Spleen (tissue), 11 donors: ENCODE data around the gene MBD2. TPM values are rescaled to one million over a fixed set of nuclear protein-coding genes. Genes with fewer than 3 reads are reported as not detected.
"Not testable (repeated sequence)": the region's sequence is repeated elsewhere in the genome, so short reads cannot be mapped to it uniquely, and the experiment has no call there.

Experiments
- DNase-seq: peaks from one replicate; pipeline ENCODE4 v3.0.0-alpha.2; 2020
- H3K27ac ChIP-seq, 8 donors: fragments of 200-600 bp; sonication (generic) in 7 of 8; 1 replicate in 4 of 8; 2 replicates in 4 of 8; pipeline versions ENCODE4 v1.5.0 to v1.8.0; 2016 to 2021; ENCODE audit warnings: inconsistent platforms in 4 of 8, mild to moderate bottlenecking in 4 of 8, moderate library complexity in 1 of 8
- H3K27me3 ChIP-seq, 7 donors: fragments of 200-600 bp; sonication (generic) in 6 of 7; replicated peaks in 1 of 7; 1 replicate in 4 of 7; 2 replicates in 3 of 7; pipeline versions ENCODE4 v1.5.0 to v1.8.0; 2016 to 2021; ENCODE audit warnings: inconsistent platforms in 3 of 7, mild to moderate bottlenecking in 1 of 7
- H3K36me3 ChIP-seq, 6 donors: fragments of 200-600 bp; sonication (generic) in 5 of 6; 1 replicate in 4 of 6; 2 replicates in 2 of 6; pipeline versions ENCODE4 v1.5.0 to v1.8.0; 2016 to 2021; ENCODE audit warnings: inconsistent platforms in 2 of 6
- H3K4me1 ChIP-seq, 6 donors: fragments of 200-600 bp; sonication (generic) in 5 of 6; 1 replicate in 3 of 6; 2 replicates in 3 of 6; pipeline versions ENCODE4 v1.5.0 to v1.8.0; 2016 to 2021; ENCODE audit warnings: inconsistent platforms in 3 of 6
- H3K4me3 ChIP-seq, 8 donors: fragments of 200-600 bp; sonication (generic) in 7 of 8; 1 replicate in 4 of 8; 2 replicates in 4 of 8; pipeline versions ENCODE4 v1.5.0 to v1.8.0; 2016 to 2021; ENCODE audit warnings: inconsistent platforms in 4 of 8, mild to moderate bottlenecking in 4 of 8, moderate library complexity in 2 of 8
- H3K9me3 ChIP-seq, 8 donors: fragments of 200-600 bp; sonication (generic) in 7 of 8; 1 replicate in 4 of 8; 2 replicates in 4 of 8; pipeline versions ENCODE4 v1.5.0 to v1.8.0; 2016 to 2021; ENCODE audit warnings: inconsistent platforms in 4 of 8
- CTCF ChIP-seq, 11 experiments: fragments of 200-600 bp in 7 of 11; fragments of 450-650 bp in 4 of 11; sonication (generic) in 4 of 11; IDR thresholded peaks in 8 of 11; conservative IDR thresholded peaks in 3 of 11; 1 replicate in 7 of 11; 2 replicates in 4 of 11; pipeline versions ENCODE4 v1.4.0 to v1.8.0; 2016 to 2021; ENCODE audit warnings: antibody characterized with exemption in 11 of 11, inconsistent platforms in 4 of 11, mild to moderate bottlenecking in 1 of 11
- POLR2A ChIP-seq, 3 donors: fragments of 450-650 bp; IDR thresholded peaks; one replicate each; pipeline ENCODE4 v1.5.1; 2017; ENCODE audit warnings: antibody characterized with exemption in 3 of 3, mild to moderate bottlenecking in 1 of 3
- POLR2AphosphoS5 ChIP-seq, 3 donors: sonication (generic); formaldehyde crosslinking; IDR thresholded peaks; one replicate each; pipeline ENCODE4 v1.5.1; 2017; ENCODE audit warnings: antibody characterized with exemption in 3 of 3
- WGBS, 5 donors: extraction: QIAGEN DNeasy Blood & Tissue Kit in 3 of 5; methylation state at CpG; one replicate each; pipeline versions ENCODE4 v1.1.5 to v1.1.7; 2013 to 2018; 5-methylcytosine and 5-hydroxymethylcytosine counted together
- intact Hi-C: fragments of 100-400 bp; cut with DNase I; formaldehyde crosslinking; loops from one replicate; pipeline ENCODE4 v1.15.0; 2023; ENCODE audit warnings: low total_unique reads
- polyA plus RNA-seq, 3 donors: library from polyadenylated mRNA; stranded (reverse); fragments of 200-250 nt; gene quantifications; one replicate each; pipeline ENCODE4 v1.2.1, GENCODE V29; 2013
- total RNA-seq, 7 donors: library from RNA; depleted of rRNA in 3 of 7; stranded (reverse); fragments of >200 nt in 3 of 7; fragmentation: NEBNext Ultra II Directional in 4 of 7; extraction: Animal tissue kit (Norgen Biotek cat#: 25700) in 4 of 7; gene quantifications; one replicate each; pipeline versions ENCODE4 v1.1.0 to v1.2.1, GENCODE V29; 2016 to 2021
- donor health status: healthy with polysubstance abuse.
- donor health status: DM: no; HTN: no; CAD: no; lungs with moderate emphysema.
- donor health status: DM: no; HTN: no; CAD: no.
- donor health status: Bipolar disorder and iron deficiency.
- donor health status: healthy.
- donor health status: DM: no; HTN: no; CAD: no.
- donor health status: DM: yes; HTN: yes; CAD: no.

Gene MBD2
- total and polyA plus RNA-seq, 10 donors = 40.7 to 119 (median 54.9) TPM

GRCh38 chr18:54125429-54125828, 99.0 kb downstream of the MBD2 start:
- WGBS, 5 donors = 45 to 61% (median 54%) methylated on average over 3 of the region's 3 CpGs
- Histone ChIP-seq H3K4me3 (no peak overlapping the region), H3K4me1 (no peaks in the 10 kb centered on the region), H3K9me3 (no peaks in the 10 kb centered on the region), H3K27me3 (no peaks in the 10 kb centered on the region), H3K27ac (no peak overlapping the region), H3K36me3 (no peaks in the 10 kb centered on the region)
- no peak for DNase-seq
- TF ChIP-seq POLR2AphosphoS5 (IDR thresholded peaks at IDR 0.05) (no peak), POLR2A (IDR thresholded peaks at IDR 0.05) (no peak), CTCF (IDR thresholded peaks at IDR 0.05 in 8 of 11, conservative IDR thresholded peaks at IDR 0.05 in 3 of 11) (no peak)
- intact Hi-C loops = no loop called here

GRCh38 chr18:54123720-54124440, 100.6 kb downstream of the MBD2 start:
- H3K4me1 ChIP-seq, intact Hi-C loops, H3K9me3 ChIP-seq, H3K4me3 ChIP-seq, H3K27me3 ChIP-seq, H3K36me3 ChIP-seq, H3K27ac ChIP-seq, DNase-seq: not testable (repeated sequence)
- WGBS, 5 donors = 62 to 85% (median 67%) methylated on average over 4 of the region's 4 CpGs

GRCh38 chr18:54119524-54120019, 104.9 kb downstream of the MBD2 start:
- no peaks in the 10 kb centered on the region for H3K27me3 ChIP-seq
- peak overlapping the region in 2 of 8 donors; percentile 0 to 50 for H3K4me3 ChIP-seq
- H3K27ac ChIP-seq = no peak overlapping the region
- DNase-seq = no peak
- H3K36me3 ChIP-seq = no peaks in the 10 kb centered on the region
- 20 to 27% (median 22%) methylated on average over 6 of the region's 6 CpGs for WGBS, 5 donors
- TF ChIP-seq POLR2A (IDR thresholded peaks at IDR 0.05) = no peak
- no peak for TF ChIP-seq POLR2AphosphoS5 (IDR thresholded peaks at IDR 0.05)
- TF ChIP-seq CTCF (IDR thresholded peaks at IDR 0.05 in 8 of 11, conservative IDR thresholded peaks at IDR 0.05 in 3 of 11) = peak; percentile 14 to 80 (median 67)
- intact Hi-C loops = loop anchor here (10.0 kb wide), 1 partner anchor 555 kb away; no protein-coding TSS in a partner anchor
- H3K4me1 ChIP-seq = peaks cover 0 to 6% (median 0%) of the 10 kb centered on the region in 6 donors
- H3K9me3 ChIP-seq = no peaks in the 10 kb centered on the region

GRCh38 chr18:54117853-54118773, 106.4 kb downstream of the MBD2 start:
- Histone ChIP-seq H3K36me3 (no peaks in the 10 kb centered on the region), H3K4me3 (no peak overlapping the region), H3K27ac (no peak overlapping the region), H3K27me3 (no peaks in the 10 kb centered on the region), H3K4me1 (peaks cover 0 to 6% (median 0%) of the 10 kb centered on the region in 6 donors), H3K9me3 (no peaks in the 10 kb centered on the region)
- DNase-seq = no peak
- intact Hi-C loops = loop anchor here (10.0 kb wide), 1 partner anchor 553 kb away; no protein-coding TSS in a partner anchor
- TF ChIP-seq POLR2AphosphoS5 (IDR thresholded peaks at IDR 0.05) = no peak
- 68 to 75% (median 72%) methylated on average over 9 of the region's 9 CpGs for WGBS, 5 donors
